ENCODE data around the gene PRR5.

The PRR5 gene

DNA sequence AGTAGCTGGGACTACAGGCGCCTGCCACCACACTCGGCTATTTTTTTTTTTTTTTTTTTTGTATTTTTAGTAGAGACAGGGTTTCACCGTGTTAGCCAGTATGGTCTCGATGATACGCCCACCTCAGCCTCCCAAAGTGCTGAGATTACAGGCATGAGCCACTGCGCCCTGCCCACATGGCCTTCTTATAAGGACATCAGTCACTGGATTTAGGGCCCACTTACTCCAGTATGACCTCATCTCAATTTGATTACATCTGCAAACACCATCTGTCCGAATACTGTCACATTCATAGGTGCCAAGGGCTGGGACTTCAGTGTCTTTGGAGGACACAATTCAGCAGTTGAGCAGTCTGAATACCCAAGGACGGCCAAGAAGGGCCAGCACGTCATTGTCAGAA, 8.2 kb upstream of the PRR5 start:
- DNase-seq (ENCODE audit: low spot score): no peak

DNA sequence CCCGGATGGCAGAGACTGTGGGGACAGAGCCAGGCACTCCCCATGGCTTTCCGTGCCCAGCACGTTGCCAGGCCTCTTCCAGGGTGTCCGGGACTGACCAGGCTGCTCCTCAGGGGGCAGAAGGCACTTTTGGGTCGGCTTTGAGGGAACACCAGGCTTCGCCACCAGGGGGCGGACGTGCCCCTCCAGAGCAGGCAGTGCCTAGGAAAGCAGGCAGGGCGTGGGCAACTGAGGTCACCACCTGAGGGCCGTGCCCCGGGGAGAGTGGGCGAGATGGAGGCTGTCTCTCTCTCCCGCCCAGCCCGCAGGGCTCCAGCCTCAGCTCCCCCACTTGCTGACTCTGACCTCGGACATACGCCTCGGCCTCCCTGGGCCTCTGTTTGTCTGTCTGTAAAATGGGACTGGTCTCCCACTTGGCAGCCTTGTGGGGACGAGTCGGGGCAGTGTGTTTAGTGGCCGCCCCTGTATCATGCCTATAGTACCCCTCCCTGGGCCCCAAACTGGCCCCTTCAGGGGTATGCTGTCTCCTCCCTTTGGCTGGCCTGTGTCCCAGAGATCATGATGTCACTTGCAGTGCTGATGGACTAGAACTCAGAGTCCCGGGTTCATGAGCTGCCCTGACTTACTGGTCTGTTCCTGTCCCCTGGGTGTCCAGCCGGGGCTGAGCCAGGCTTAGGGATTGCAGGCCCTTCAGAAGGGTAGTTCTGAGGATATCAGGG, 4.4 kb upstream of the PRR5 start:
- peak; percentile 68 for DNase-seq (ENCODE audit: low spot score)

- DNase-seq (ENCODE audit: low spot score): no peak
Measured at GRCh38 chr22:44698531-44699421, 3.2 kb upstream of the PRR5 start.

DNA sequence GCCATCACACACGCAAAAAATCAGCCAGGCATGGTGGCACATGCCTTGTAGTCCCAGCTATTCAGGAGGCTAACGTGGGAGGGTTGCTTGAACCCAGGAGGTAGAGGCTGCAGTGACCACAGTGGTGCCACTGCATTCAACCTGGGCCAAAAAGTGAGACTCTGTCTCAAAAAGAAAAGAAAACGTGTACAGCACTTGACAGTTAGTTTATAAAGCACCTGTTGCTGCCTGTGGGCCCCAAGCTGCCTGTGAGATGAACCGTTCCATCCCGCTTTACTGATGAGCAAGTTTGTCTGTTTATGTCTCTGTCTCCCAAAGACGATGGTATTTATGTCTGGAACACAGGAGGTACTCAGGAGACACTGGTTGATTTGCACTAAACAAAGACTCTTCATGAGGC, 1.5 kb upstream of the PRR5 start:
- DNase-seq (ENCODE audit: low spot score): no peak

DNA sequence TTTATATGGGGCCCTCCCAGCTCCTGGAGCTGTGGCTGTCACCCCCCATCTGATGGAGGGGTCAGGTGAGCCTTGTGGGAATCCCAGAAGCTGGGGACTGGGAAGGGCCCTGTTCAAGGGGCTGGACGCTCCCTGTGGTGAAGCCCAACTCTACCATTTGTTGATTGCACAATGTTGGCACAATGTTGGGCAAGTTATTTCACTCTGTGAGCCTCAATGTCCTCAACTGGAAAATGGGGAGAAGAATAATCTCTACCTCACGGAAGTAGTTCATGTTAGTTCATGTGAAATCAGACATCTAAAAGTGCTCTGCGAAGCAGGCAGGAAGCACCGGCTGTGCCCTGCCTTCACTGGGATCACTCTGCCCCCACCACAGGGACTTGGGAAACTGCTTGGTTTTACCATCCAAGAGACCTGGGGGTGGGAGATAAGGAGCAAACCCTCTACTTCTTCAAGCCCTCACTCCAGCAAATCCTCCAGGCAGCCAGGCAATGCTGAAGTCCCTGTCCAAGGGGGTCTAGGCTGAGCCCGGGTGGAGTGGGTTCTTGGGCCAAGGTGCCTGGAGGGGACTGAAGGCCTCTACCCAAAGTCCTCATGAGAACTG, 715 bp upstream of the PRR5 start:
- DNase-seq (ENCODE audit: low spot score): no peak

DNA sequence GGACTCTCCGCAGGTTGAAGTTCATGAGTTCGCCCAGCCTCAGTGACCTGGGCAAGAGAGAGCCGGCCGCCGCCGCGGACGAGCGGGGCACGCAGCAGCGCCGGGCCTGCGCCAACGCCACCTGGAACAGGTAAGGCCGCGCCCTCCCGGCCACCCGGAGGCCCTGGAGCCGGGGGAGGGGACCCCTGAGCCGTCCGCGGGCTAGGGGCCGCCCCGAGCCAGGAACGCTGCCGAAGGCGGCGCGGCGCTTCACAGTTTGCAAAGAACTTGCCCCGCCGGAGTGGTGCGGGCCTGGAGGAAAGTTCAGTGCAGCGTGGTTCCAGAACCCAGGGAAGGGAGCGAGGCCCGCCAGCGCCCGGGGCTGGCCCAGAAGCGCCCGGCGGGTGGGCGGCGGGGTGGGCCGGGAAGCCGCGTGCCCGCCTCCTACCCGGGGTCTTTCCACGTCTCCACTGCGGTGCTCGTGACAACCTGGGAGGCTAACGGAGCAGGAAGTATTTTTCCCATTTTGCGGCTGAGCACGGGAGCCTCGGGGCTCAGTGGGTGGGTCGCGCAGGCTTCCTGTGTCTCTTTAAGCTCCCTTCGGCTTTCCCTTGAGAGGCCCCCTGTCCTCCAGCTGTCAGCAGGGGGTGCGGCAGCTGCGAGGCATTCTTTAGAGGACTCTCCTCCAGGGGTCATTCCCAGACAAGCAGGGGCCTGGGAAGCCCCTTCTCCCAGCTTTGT, 635 bp downstream of the PRR5 start:
- DNase-seq (ENCODE audit: low spot score): no peak

GRCh38 chr22:44703255-44703870, 1.4 kb downstream of the PRR5 start:
- DNase-seq (ENCODE audit: low spot score): no peak

DNA sequence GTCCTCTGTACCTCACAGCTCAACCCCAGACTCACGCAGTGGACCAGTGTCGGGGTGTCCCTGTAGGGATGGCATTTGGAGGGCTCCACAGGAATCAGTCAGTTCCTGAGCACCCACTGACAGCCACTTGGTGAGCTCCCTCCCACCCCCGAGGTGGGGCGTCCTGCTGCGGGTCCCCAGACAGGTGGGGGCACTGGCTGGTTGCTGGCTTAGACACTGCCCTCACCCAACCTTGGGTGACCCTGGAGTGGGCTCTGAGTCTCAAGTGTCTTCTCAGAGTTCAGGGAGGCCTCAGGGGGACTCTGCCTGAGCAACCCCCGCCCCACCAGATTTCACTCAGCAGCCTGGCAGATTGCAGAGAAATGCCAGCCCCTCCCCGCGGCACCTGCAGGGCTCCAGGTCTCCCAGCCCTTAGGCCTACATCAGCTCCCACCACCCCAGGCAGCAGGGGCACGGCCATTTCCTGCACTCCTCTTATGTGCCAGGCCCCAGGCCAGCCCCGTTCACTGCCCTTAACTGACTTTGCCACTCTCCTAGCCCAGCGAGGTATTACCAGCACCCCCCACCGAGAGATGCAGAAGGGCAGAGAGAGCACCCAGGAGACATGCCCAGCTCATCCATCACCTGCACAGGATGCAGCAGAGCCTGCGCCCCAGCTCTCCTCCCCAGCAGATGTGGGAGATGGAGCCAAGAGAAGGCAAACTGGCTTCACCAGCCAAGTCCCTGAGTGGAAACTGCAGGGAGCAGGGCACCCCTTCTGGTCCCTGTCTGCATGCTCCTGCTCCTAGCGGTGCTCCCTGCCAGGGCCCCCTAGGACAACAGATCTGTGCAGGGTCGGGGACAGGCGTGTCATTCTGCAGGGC, 2.4 kb downstream of the PRR5 start:
- DNase-seq (ENCODE audit: low spot score): no peak

GRCh38 chr22:44705022-44705297, 3.0 kb downstream of the PRR5 start:
- DNase-seq (ENCODE audit: low spot score): no peak

DNA sequence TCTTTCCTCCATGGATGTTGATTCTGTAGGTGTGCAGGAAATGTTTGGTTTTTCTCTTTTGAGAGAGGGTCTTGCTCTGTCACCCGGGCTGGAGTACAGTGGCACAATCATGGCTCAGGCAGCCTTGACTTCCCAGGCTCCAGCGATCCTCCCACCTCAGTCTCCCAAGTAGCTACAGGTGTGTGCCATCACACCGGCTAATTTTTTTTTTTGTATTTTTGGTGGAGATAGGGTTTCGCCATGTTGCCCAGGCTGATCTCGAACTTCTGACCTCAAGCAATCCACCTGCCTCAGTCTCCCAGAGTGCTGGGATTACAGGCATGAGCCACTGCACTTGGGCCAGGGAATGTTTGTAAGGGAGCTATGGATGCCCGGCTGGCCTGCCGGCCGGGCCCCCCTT, 4.5 kb downstream of the PRR5 start:
- no peak for DNase-seq (ENCODE audit: low spot score)

DNA sequence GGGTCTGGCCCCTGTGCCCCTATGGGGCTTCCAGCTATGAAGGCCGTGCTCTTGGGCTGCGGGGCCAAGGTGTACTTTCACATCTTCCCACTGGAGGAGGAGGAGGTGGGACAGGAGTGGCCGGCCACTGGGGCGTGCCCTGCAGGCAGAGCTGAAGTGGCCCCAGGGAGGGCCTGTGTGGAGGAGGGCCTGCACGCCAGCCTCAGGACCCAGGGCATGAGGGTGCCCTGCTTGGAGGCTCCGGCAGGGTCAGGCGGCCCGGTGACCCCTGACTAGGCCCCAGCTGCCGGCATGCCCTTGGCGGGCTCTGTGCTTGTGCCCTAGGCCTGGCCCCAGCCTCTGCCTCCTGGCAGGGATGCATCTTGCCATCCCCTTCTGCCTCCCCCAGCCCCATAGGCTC, 5.2 kb downstream of the PRR5 start:
- DNase-seq (ENCODE audit: low spot score): no peak

DNA sequence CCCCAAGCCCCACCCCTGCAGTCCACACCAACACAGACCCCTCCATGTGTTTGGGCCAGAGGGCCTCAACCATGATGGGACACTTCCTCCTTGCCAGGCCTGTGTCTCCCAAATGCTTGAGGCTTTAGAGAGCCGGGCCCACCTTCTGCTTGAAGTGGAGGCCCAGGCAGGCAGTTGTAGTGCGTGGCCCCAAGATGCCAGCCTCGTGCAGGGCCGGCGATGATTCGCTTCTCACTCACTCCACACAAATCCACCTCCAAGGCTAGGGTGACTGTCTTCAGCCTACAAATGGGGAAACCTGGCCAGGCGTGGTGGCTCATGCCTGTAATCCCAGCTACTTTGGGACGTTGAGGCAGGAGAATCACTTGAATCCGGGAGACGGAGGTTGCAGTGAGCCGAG, 5.7 kb downstream of the PRR5 start:
- no peak for DNase-seq (ENCODE audit: low spot score)

DNA sequence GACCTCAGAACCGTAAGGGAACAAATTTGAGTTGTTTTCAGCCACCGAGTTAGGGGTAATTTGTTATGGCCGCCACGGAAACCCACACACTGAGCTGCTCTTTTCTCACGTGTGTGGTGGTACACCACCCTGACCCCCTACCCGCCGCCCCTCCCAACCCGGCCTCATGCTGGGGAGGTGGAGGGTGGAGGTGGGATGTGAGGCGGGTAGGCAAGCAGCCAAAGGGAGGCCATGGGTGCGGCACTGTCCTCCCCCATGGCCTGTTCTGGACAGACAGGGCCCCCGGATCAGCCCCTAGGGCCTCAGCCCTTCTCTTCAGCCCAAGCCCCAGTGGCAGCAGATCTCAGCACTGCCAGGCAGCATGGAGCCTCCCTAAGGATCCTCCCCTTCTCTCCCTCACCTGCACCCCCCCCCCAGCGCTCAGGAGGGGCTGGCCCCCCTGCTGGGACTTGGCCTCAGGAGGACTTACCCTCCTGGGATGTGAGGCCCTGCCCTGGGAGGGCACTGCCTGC, 7.9 kb downstream of the PRR5 start:
- DNase-seq (ENCODE audit: low spot score): no peak

DNA sequence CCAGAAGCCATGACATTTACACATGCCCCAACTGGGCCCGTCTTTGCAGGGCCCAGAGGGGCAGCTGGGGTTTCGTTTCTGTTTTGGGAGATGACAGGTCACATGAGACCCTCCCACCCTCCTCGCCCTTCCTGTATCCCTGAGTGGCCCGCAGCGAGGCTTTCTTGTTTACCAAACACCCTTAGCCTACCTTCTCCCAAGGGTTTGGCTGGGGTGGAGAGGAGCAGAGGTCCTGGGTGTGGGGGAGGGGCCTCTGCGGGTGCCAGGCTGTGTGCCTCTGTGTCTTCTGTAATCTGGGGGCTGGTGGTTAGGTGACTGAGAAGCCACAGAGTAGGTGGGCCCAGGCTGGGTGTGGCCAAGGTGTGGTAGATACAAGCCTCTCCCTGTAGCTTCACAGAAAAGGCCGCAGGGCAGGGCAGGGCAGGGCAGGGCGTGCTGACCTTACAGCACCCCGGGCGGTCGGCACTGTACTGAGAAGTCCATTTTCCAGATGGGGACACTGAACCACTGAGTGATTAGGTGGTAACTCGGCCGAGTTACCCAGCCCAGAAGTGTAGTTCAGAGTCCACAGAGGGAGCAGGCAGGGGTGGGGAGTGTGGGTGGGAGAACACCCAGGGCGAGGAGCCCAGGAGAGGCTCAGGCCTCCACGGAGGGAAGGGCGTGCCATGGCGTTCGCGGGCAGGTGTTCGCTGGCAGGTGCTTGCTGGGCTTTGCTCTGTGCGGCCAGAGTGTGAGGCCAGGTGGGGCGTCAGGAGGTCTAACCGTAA, 8.7 kb downstream of the PRR5 start:
- no peak for DNase-seq (ENCODE audit: low spot score)

GRCh38 chr22:44711241-44711560, 9.2 kb downstream of the PRR5 start:
- DNase-seq (ENCODE audit: low spot score): no peak

GRCh38 chr22:44711690-44712555, 9.9 kb downstream of the PRR5 start:
- no peak for DNase-seq (ENCODE audit: low spot score)

- DNase-seq (ENCODE audit: low spot score): no peak
Measured at GRCh38 chr22:44712962-44713361, 11.0 kb downstream of the PRR5 start.

GRCh38 chr22:44714703-44715350, 12.8 kb downstream of the PRR5 start:
- no peak for DNase-seq (ENCODE audit: low spot score)

DNA sequence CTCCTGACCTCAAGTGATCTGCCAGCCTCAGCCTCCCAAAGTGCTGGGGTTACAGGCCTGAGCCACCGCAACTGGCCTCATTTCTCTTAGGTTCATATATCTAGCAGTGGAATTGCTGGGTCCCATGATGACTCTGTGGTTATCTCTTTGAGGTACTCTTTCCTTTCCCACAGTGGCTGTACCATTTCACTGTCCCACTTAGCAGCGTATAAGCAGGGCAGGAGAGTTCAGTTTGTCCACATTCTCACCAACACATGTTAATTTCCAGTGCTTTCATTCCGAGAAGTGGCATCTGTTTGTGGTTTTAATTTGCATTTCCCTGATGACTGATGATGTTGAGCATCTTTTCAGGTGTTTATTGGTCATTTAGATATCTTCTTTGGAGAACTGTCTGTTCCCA, 16.4 kb downstream of the PRR5 start:
- DNase-seq (ENCODE audit: low spot score): no peak
